GM20431 (cell line): ENCODE data around the gene SIX1.

ENCODE experiments used
- in situ Hi-C: fragments of 300-500 bp; cut with MseI, MboI; formaldehyde crosslinking; loops from one replicate; pipeline ENCODE4 v1.15.0; 2020; ENCODE audit warnings: low sequenced_read_pairs; ENCODE audit not compliant: unreplicated experiment

SIX1 gene

GRCh38 chr14:60643463-60644314, 5.6 kb downstream of the SIX1 start:
- in situ Hi-C loops: loop anchor here (10.0 to 25.0 kb wide), 2 partner anchors 381 to 619 kb away; no protein-coding TSS in a partner anchor

- in situ Hi-C loops: loop anchor here (10.0 to 25.0 kb wide), 2 partner anchors 382 to 619 kb away; no protein-coding TSS in a partner anchor
These were observed 6.2 kb downstream of the SIX1 start for GRCh38 chr14:60643141-60643462.

- in situ Hi-C loops: loop anchor here (10.0 to 25.0 kb wide), 2 partner anchors 382 to 620 kb away; no protein-coding TSS in a partner anchor
These were observed 6.8 kb downstream of the SIX1 start for GRCh38 chr14:60642270-60643140.

GRCh38 chr14:60641742-60642269, 7.5 kb downstream of the SIX1 start:
- in situ Hi-C loops: loop anchor here (10.0 to 25.0 kb wide), 2 partner anchors 383 to 620 kb away; no protein-coding TSS in a partner anchor

- in situ Hi-C loops: loop anchor here (10.0 to 25.0 kb wide), 2 partner anchors 384 to 621 kb away; no protein-coding TSS in a partner anchor
These were observed 8.2 kb downstream of the SIX1 start for GRCh38 chr14:60640859-60641741.

GRCh38 chr14:60639674-60640073, 9.6 kb downstream of the SIX1 start:
- in situ Hi-C loops: loop anchor here (10.0 to 25.0 kb wide), 2 partner anchors 385 to 623 kb away; no protein-coding TSS in a partner anchor

GRCh38 chr14:60637479-60638315, 11.6 kb downstream of the SIX1 start:
- in situ Hi-C loops: loop anchor here (25.0 kb wide), 1 partner anchor 625 kb away; no protein-coding TSS in a partner anchor

GRCh38 chr14:60636879-60637478, 12.3 kb downstream of the SIX1 start:
- in situ Hi-C loops: loop anchor here (25.0 kb wide), 1 partner anchor 625 kb away; no protein-coding TSS in a partner anchor

GRCh38 chr14:60634153-60634552, 15.1 kb downstream of the SIX1 start:
- in situ Hi-C loops: loop anchor here (25.0 kb wide), 1 partner anchor 628 kb away; no protein-coding TSS in a partner anchor

GRCh38 chr14:60632777-60633176, 16.5 kb downstream of the SIX1 start:
- in situ Hi-C loops: loop anchor here (25.0 kb wide), 1 partner anchor 630 kb away; no protein-coding TSS in a partner anchor

GRCh38 chr14:60632257-60632656, 17.0 kb downstream of the SIX1 start:
- in situ Hi-C loops: loop anchor here (25.0 kb wide), 1 partner anchor 630 kb away; no protein-coding TSS in a partner anchor

- in situ Hi-C loops: loop anchor here (25.0 kb wide), 1 partner anchor 630 kb away; no protein-coding TSS in a partner anchor
These were observed 17.4 kb downstream of the SIX1 start for GRCh38 chr14:60631842-60632241.

- in situ Hi-C loops: loop anchor here (25.0 kb wide), 1 partner anchor 632 kb away; no protein-coding TSS in a partner anchor
These were observed 19.1 kb downstream of the SIX1 start for GRCh38 chr14:60630129-60630528.

GRCh38 chr14:60628892-60629291, 20.4 kb downstream of the SIX1 start:
- in situ Hi-C loops: loop anchor here (25.0 kb wide), 1 partner anchor 633 kb away; no protein-coding TSS in a partner anchor

GRCh38 chr14:60622917-60623257, 26.4 kb downstream of the SIX1 start:
- in situ Hi-C loops: no loop called here

- in situ Hi-C loops: no loop called here
These were observed 26.9 kb downstream of the SIX1 start for GRCh38 chr14:60622210-60622916.

- in situ Hi-C loops: no loop called here
These were observed 27.9 kb downstream of the SIX1 start for GRCh38 chr14:60621386-60621785.
